ENCODE measurements around the gene CCIN.

- TF ChIP-seq CTCF (IDR thresholded peaks at IDR 0.05) (no peak), POLR2A (IDR thresholded peaks at IDR 0.05) (no peak), POLR2AphosphoS5 (IDR thresholded peaks at IDR 0.05; ENCODE audit: insufficient read depth in 1 of 2, low read depth in 1 of 2) (no peak)
Observed at GRCh38 chr9:36189976-36190375, 20.8 kb downstream of the CCIN start.

Data from vagina (tissue), 2 donors.